Suprapubic skin (tissue), 4 donors: ENCODE measurements around the gene PHACTR2.

Experiments used
- CTCF ChIP-seq, 2 donors: fragments of 200-600 bp in 1 of 2; fragments of 450-650 bp in 1 of 2; sonication (generic) in 1 of 2; IDR thresholded peaks; one replicate each; pipeline ENCODE4 v1.5.1; 2016 to 2019; ENCODE audit warnings: antibody characterized with exemption in 2 of 2, mild to moderate bottlenecking in 1 of 2, moderate library complexity in 1 of 2
- EP300 ChIP-seq: sonication (generic); formaldehyde crosslinking; IDR thresholded peaks from one replicate; pipeline ENCODE4 v1.6.1; 2017; ENCODE audit warnings: antibody characterized with exemption
- POLR2AphosphoS5 ChIP-seq, 3 donors: sonication (generic); formaldehyde crosslinking; IDR thresholded peaks; one replicate each; pipeline ENCODE4 v1.6.1; 2017; ENCODE audit warnings: antibody characterized with exemption in 3 of 3

- no peak for TF ChIP-seq CTCF (IDR thresholded peaks at IDR 0.05)
- no peak for TF ChIP-seq EP300
- TF ChIP-seq POLR2AphosphoS5 (IDR thresholded peaks at IDR 0.05), result no peak
Observed at GRCh38 chr6:143727035-143727434, 49.3 kb downstream of the PHACTR2 start.
